Spleen (tissue), 11 donors: ENCODE results near the gene HIGD2A. TPM values are rescaled to one million over a fixed set of nuclear protein-coding genes. Genes with fewer than 3 reads are reported as not detected.

ENCODE experiments used
- DNase-seq: peaks from one replicate; pipeline ENCODE4 v3.0.0-alpha.2; 2020
- H3K27ac ChIP-seq, 8 donors: fragments of 200-600 bp; sonication (generic) in 7 of 8; 1 replicate in 4 of 8; 2 replicates in 4 of 8; pipeline versions ENCODE4 v1.5.0 to v1.8.0; 2016 to 2021; ENCODE audit warnings: inconsistent platforms in 4 of 8, mild to moderate bottlenecking in 4 of 8, moderate library complexity in 1 of 8
- H3K27me3 ChIP-seq, 7 donors: fragments of 200-600 bp; sonication (generic) in 6 of 7; replicated peaks in 1 of 7; 1 replicate in 4 of 7; 2 replicates in 3 of 7; pipeline versions ENCODE4 v1.5.0 to v1.8.0; 2016 to 2021; ENCODE audit warnings: inconsistent platforms in 3 of 7, mild to moderate bottlenecking in 1 of 7
- H3K36me3 ChIP-seq, 6 donors: fragments of 200-600 bp; sonication (generic) in 5 of 6; 1 replicate in 4 of 6; 2 replicates in 2 of 6; pipeline versions ENCODE4 v1.5.0 to v1.8.0; 2016 to 2021; ENCODE audit warnings: inconsistent platforms in 2 of 6
- H3K4me1 ChIP-seq, 6 donors: fragments of 200-600 bp; sonication (generic) in 5 of 6; 1 replicate in 3 of 6; 2 replicates in 3 of 6; pipeline versions ENCODE4 v1.5.0 to v1.8.0; 2016 to 2021; ENCODE audit warnings: inconsistent platforms in 3 of 6
- H3K4me3 ChIP-seq, 8 donors: fragments of 200-600 bp; sonication (generic) in 7 of 8; 1 replicate in 4 of 8; 2 replicates in 4 of 8; pipeline versions ENCODE4 v1.5.0 to v1.8.0; 2016 to 2021; ENCODE audit warnings: inconsistent platforms in 4 of 8, mild to moderate bottlenecking in 4 of 8, moderate library complexity in 2 of 8
- H3K9me3 ChIP-seq, 8 donors: fragments of 200-600 bp; sonication (generic) in 7 of 8; 1 replicate in 4 of 8; 2 replicates in 4 of 8; pipeline versions ENCODE4 v1.5.0 to v1.8.0; 2016 to 2021; ENCODE audit warnings: inconsistent platforms in 4 of 8
- POLR2A ChIP-seq, 3 donors: fragments of 450-650 bp; IDR thresholded peaks; one replicate each; pipeline ENCODE4 v1.5.1; 2017; ENCODE audit warnings: antibody characterized with exemption in 3 of 3, mild to moderate bottlenecking in 1 of 3
- POLR2AphosphoS5 ChIP-seq, 3 donors: sonication (generic); formaldehyde crosslinking; IDR thresholded peaks; one replicate each; pipeline ENCODE4 v1.5.1; 2017; ENCODE audit warnings: antibody characterized with exemption in 3 of 3
- WGBS, 5 donors: extraction: QIAGEN DNeasy Blood & Tissue Kit in 3 of 5; methylation state at CpG; one replicate each; pipeline versions ENCODE4 v1.1.5 to v1.1.7; 2013 to 2018; 5-methylcytosine and 5-hydroxymethylcytosine counted together
- intact Hi-C: fragments of 100-400 bp; cut with DNase I; formaldehyde crosslinking; loops from one replicate; pipeline ENCODE4 v1.15.0; 2023; ENCODE audit warnings: low total_unique reads
- polyA plus RNA-seq, 3 donors: library from polyadenylated mRNA; stranded (reverse); fragments of 200-250 nt; gene quantifications; one replicate each; pipeline ENCODE4 v1.2.1, GENCODE V29; 2013
- total RNA-seq, 7 donors: library from RNA; depleted of rRNA in 3 of 7; stranded (reverse); fragments of >200 nt in 3 of 7; fragmentation: NEBNext Ultra II Directional in 4 of 7; extraction: Animal tissue kit (Norgen Biotek cat#: 25700) in 4 of 7; gene quantifications; one replicate each; pipeline versions ENCODE4 v1.1.0 to v1.2.1, GENCODE V29; 2016 to 2021
- TF ChIP-seq, protein P1 (sequence below), 11 experiments: fragments of 200-600 bp in 7 of 11; fragments of 450-650 bp in 4 of 11; sonication (generic) in 4 of 11; IDR thresholded peaks in 8 of 11; conservative IDR thresholded peaks in 3 of 11; 1 replicate in 7 of 11; 2 replicates in 4 of 11; pipeline versions ENCODE4 v1.4.0 to v1.8.0; 2016 to 2021; ENCODE audit warnings: antibody characterized with exemption in 11 of 11, inconsistent platforms in 4 of 11, mild to moderate bottlenecking in 1 of 11
- donor health status: healthy with polysubstance abuse.
- donor health status: DM: no; HTN: no; CAD: no; lungs with moderate emphysema.
- donor health status: DM: no; HTN: no; CAD: no.
- donor health status: Bipolar disorder and iron deficiency.
- donor health status: healthy.
- donor health status: DM: no; HTN: no; CAD: no.
- donor health status: DM: yes; HTN: yes; CAD: no.

HIGD2A gene
- total and polyA plus RNA-seq, 10 donors: 89.3 to 276 (median 169) TPM

DNA sequence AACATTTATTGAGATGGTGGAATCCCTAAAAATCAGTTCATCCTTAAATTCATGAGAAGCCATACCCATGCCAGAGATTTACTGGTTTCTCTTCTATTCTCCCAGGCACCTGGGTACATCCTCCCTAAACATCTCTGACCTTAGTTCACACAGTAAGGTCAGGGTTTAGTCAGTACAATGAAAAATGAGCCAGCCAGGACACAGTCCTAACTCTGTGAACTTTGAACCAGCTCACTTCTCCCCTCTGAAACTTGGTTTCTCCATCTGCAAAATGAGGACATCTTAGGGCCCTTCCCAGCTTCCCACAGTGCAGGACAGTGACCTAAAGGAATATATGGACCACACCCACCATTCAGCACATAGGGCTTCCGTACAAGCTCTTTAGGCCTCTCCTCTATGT lies 2.1 kb upstream of the HIGD2A start:
- no peak for TF ChIP-seq POLR2AphosphoS5 (IDR thresholded peaks at IDR 0.05)
- Histone ChIP-seq H3K36me3 (peaks cover 0 to 67% (median 47%) of the 10 kb centered on the region in 6 donors), H3K4me3 (no peak overlapping the region), H3K27me3 (no peaks in the 10 kb centered on the region), H3K9me3 (no peaks in the 10 kb centered on the region), H3K27ac (no peak overlapping the region), H3K4me1 (peaks cover 12 to 51% (median 33%) of the 10 kb centered on the region in 6 donors)
- intact Hi-C loops: no loop called here
- 66 to 95% (median 78%) methylated on average over 1 of the region's 1 CpG for WGBS, 5 donors
- DNase-seq: no peak

- Histone ChIP-seq H3K27ac (peak overlapping the region in 1 of 8 donors; percentile 98), H3K4me1 (peaks cover 12 to 60% (median 34%) of the 10 kb centered on the region in 6 donors), H3K27me3 (no peaks in the 10 kb centered on the region), H3K9me3 (no peaks in the 10 kb centered on the region), H3K4me3 (peak overlapping the region; percentile 66 to 99 (median 95)), H3K36me3 (peaks cover 0 to 67% (median 45%) of the 10 kb centered on the region in 6 donors)
- WGBS, 5 donors: 35 to 38% (median 36%) methylated on average over 8 of the region's 8 CpGs
- peak; percentile 20 for DNase-seq
- intact Hi-C loops: no loop called here
- TF ChIP-seq POLR2A (IDR thresholded peaks at IDR 0.05): no peak
- TF ChIP-seq, protein P1, sequence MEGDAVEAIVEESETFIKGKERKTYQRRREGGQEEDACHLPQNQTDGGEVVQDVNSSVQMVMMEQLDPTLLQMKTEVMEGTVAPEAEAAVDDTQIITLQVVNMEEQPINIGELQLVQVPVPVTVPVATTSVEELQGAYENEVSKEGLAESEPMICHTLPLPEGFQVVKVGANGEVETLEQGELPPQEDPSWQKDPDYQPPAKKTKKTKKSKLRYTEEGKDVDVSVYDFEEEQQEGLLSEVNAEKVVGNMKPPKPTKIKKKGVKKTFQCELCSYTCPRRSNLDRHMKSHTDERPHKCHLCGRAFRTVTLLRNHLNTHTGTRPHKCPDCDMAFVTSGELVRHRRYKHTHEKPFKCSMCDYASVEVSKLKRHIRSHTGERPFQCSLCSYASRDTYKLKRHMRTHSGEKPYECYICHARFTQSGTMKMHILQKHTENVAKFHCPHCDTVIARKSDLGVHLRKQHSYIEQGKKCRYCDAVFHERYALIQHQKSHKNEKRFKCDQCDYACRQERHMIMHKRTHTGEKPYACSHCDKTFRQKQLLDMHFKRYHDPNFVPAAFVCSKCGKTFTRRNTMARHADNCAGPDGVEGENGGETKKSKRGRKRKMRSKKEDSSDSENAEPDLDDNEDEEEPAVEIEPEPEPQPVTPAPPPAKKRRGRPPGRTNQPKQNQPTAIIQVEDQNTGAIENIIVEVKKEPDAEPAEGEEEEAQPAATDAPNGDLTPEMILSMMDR (IDR thresholded peaks at IDR 0.05 in 8 of 11, conservative IDR thresholded peaks at IDR 0.05 in 3 of 11): no peak
Observed at GRCh38 chr5:176387384-176387925, 1.1 kb upstream of the HIGD2A start.

DNA sequence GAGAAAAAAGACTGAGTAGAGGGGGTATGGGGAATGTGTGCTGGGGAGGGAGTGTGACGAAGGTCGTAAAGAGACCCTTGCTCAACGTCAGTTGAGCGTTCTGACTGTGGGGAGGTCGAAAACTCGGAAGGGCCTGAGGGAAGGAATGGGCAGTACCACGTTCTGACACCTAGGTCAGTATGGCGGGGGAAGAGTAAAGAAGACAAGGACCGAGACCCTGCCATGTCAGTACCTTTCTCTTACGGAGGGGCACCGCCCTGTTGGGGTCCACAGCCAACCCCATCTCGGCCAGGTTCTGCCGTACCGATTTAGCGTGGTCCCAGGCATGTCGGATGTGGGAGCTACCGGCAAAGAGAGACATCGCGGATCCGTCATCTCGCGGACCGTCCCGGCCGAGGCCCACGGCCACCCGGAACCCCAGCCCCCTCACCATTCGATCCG lies 528 bp upstream of the HIGD2A start:
- intact Hi-C loops: no loop called here
- peaks cover 0 to 67% (median 46%) of the 10 kb centered on the region in 6 donors for H3K36me3 ChIP-seq

DNA sequence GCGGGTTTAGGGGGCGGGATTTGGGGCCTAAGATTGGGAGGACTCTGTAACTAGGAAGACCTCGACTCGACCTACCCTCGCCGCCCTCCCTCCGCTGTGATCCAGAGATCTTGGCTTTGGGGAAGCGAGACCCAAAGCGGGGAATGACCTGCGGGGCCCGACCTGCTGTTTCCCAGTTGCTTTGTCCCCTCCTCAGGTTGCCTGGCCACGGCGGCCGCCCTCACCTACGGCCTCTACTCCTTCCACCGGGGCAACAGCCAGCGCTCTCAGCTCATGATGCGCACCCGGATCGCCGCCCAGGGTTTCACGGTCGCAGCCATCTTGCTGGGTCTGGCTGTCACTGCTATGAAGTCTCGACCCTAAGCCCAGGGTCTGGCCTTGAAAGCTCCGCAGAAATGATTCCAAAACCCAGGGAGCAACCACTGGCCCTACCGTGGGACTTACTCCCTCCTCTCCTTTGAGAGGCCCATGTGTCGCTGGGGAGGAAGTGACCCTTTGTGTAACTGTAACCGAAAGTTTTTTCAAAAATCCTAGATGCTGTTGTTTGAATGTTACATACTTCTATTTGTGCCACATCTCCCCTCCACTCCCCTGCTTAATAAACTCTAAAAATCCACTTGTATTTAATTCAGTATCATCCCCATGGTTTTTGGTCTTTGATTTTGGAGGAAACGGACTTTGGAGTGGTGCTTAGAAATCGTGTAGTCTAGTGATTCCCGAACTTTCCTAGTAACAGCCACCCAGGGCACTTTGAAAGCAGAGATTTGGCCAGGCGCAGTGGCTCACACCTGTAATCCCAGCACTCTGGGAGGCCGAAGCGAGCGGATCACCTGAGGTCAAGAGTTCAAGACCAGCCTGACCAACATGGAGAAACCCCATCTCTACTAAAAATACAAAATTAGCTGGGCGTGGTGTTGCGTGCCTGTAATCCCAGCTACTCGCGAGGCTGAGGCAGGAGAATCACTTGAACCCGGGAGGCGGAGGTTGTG lies 878 bp downstream of the HIGD2A start:
- peak; percentile 74 for DNase-seq
- Histone ChIP-seq H3K4me3 (peak overlapping the region; percentile 66 to 99 (median 95)), H3K4me1 (peaks cover 12 to 61% (median 37%) of the 10 kb centered on the region in 6 donors), H3K27ac (peak overlapping the region; percentile 88 to 98 (median 97)), H3K9me3 (no peaks in the 10 kb centered on the region), H3K36me3 (peaks cover 0 to 67% (median 36%) of the 10 kb centered on the region in 6 donors), H3K27me3 (no peaks in the 10 kb centered on the region)
- 25 to 40% (median 27%) methylated on average over 29 to 41 of the region's 41 CpGs for WGBS, 5 donors
- TF ChIP-seq, protein P1 (IDR thresholded peaks at IDR 0.05 in 8 of 11, conservative IDR thresholded peaks at IDR 0.05 in 3 of 11): no peak
- TF ChIP-seq POLR2A (IDR thresholded peaks at IDR 0.05): peak in 2 of 3 donors; percentile 54 to 79
- TF ChIP-seq POLR2AphosphoS5 (IDR thresholded peaks at IDR 0.05): peak; percentile 90 to 93 (median 92)
- intact Hi-C loops: no loop called here

More for the DNA sequence above, 528 bp upstream of the HIGD2A start:
- Histone ChIP-seq H3K27me3 (no peaks in the 10 kb centered on the region), H3K4me1 (peaks cover 12 to 61% (median 37%) of the 10 kb centered on the region in 6 donors), H3K27ac (peak overlapping the region in 7 of 8 donors; percentile 88 to 98 (median 97)), H3K9me3 (no peaks in the 10 kb centered on the region), H3K4me3 (peak overlapping the region; percentile 66 to 99 (median 95))
- TF ChIP-seq, protein P1 (IDR thresholded peaks at IDR 0.05 in 8 of 11, conservative IDR thresholded peaks at IDR 0.05 in 3 of 11): no peak
- DNase-seq: no peak
- 0 to 1% (median 0%) methylated on average over 12 to 29 of the region's 29 CpGs for WGBS, 5 donors
